H7 (cell line): ENCODE results near the gene MYH13. TPM values are rescaled to one million over a fixed set of nuclear protein-coding genes. Genes with fewer than 3 reads are reported as not detected.
"Not testable (repeated sequence)": the region's sequence is repeated elsewhere in the genome, so short reads cannot be mapped to it uniquely, and the experiment has no call there.

Source experiments
- DNase-seq: peaks from one replicate; pipeline ENCODE4 v3.0.0; 2012
- H3K27me3 ChIP-seq: 2 replicates; pipeline ENCODE4 v1.6.0; 2011; ENCODE audit warnings: mild to moderate bottlenecking, low read length; ENCODE audit not compliant: control insufficient read depth, insufficient read depth
- H3K36me3 ChIP-seq: replicated peaks from 2 replicates; pipeline ENCODE4 v1.5.1; 2011; ENCODE audit warnings: low read length; ENCODE audit not compliant: control insufficient read depth, insufficient read depth
- H3K4me3 ChIP-seq: 2 replicates; pipeline ENCODE4 v1.5.1; 2011; ENCODE audit warnings: low read depth, mild to moderate bottlenecking, control low read depth, low read length, moderate library complexity; ENCODE audit not compliant: insufficient read depth
- total RNA-seq: library from RNA; depleted of rRNA; stranded (reverse); fragments of >200 nt; shearing (Covaris generic); gene quantifications from 2 replicates; pipeline ENCODE4 v1.2.3, GENCODE V29; 2014

MYH13 gene
- total RNA-seq, 1 experiment from 2014 or later = not detected

GRCh38 chr17:10297691-10298090 lies 75.1 kb downstream of the MYH13 start:
- no peak overlapping the region for H3K4me3 ChIP-seq
- no peak for DNase-seq
- no peaks in the 10 kb centered on the region for H3K36me3 ChIP-seq
- no peaks in the 10 kb centered on the region for H3K27me3 ChIP-seq

- H3K36me3 ChIP-seq = no peaks in the 10 kb centered on the region
- no peaks in the 10 kb centered on the region for H3K27me3 ChIP-seq
- DNase-seq = peak; percentile 81
- H3K4me3 ChIP-seq = no peak overlapping the region
These were observed 77.0 kb downstream of the MYH13 start for GRCh38 chr17:10295728-10296343.

- no peak for DNase-seq
- Histone ChIP-seq H3K27me3 (no peaks in the 10 kb centered on the region), H3K36me3 (no peaks in the 10 kb centered on the region), H3K4me3 (no peak overlapping the region)
These were observed 78.6 kb downstream of the MYH13 start for GRCh38 chr17:10294180-10294579.

- Histone ChIP-seq H3K4me3 (no peak overlapping the region), H3K27me3 (no peaks in the 10 kb centered on the region), H3K36me3 (no peaks in the 10 kb centered on the region)
- no peak for DNase-seq
These were observed 80.5 kb downstream of the MYH13 start for GRCh38 chr17:10292057-10292937.

- not testable (repeated sequence) for H3K27me3 ChIP-seq, H3K36me3 ChIP-seq, DNase-seq, H3K4me3 ChIP-seq
These were observed 81.2 kb downstream of the MYH13 start for GRCh38 chr17:10291576-10291975.

- Histone ChIP-seq H3K36me3 (no peaks in the 10 kb centered on the region), H3K4me3 (no peak overlapping the region), H3K27me3 (no peaks in the 10 kb centered on the region)
- DNase-seq = no peak
These were observed 82.8 kb downstream of the MYH13 start for GRCh38 chr17:10290041-10290440.

- DNase-seq = peak; percentile 26
- Histone ChIP-seq H3K27me3 (no peaks in the 10 kb centered on the region), H3K4me3 (no peak overlapping the region), H3K36me3 (no peaks in the 10 kb centered on the region)
These were observed 86.5 kb downstream of the MYH13 start for GRCh38 chr17:10286324-10286723.

GRCh38 chr17:10285896-10286295 lies 86.9 kb downstream of the MYH13 start:
- no peak overlapping the region for H3K4me3 ChIP-seq
- no peaks in the 10 kb centered on the region for H3K36me3 ChIP-seq
- no peak for DNase-seq
- H3K27me3 ChIP-seq = no peaks in the 10 kb centered on the region

- H3K27me3 ChIP-seq = no peaks in the 10 kb centered on the region
These were observed 92.7 kb downstream of the MYH13 start for GRCh38 chr17:10280068-10280467.

GRCh38 chr17:10278218-10278617 lies 94.6 kb downstream of the MYH13 start:
- Histone ChIP-seq H3K4me3 (no peak overlapping the region), H3K27me3 (no peaks in the 10 kb centered on the region), H3K36me3 (no peaks in the 10 kb centered on the region)
- peak; percentile 61 for DNase-seq

More at GRCh38 chr17:10280068-10280467, 92.7 kb downstream of the MYH13 start:
- DNase-seq = no peak
- no peaks in the 10 kb centered on the region for H3K36me3 ChIP-seq
- H3K4me3 ChIP-seq = no peak overlapping the region

- Histone ChIP-seq H3K4me3 (no peak overlapping the region), H3K36me3 (no peaks in the 10 kb centered on the region), H3K27me3 (no peaks in the 10 kb centered on the region)
- DNase-seq = peak; percentile 43
These were observed 96.4 kb downstream of the MYH13 start for GRCh38 chr17:10276436-10276835.

- no peak for DNase-seq
- no peaks in the 10 kb centered on the region for H3K36me3 ChIP-seq
- H3K27me3 ChIP-seq = no peaks in the 10 kb centered on the region
- H3K4me3 ChIP-seq = no peak overlapping the region
These were observed 97.4 kb downstream of the MYH13 start for GRCh38 chr17:10275418-10275817.

- H3K27me3 ChIP-seq = no peaks in the 10 kb centered on the region
- H3K36me3 ChIP-seq = no peaks in the 10 kb centered on the region
- no peak overlapping the region for H3K4me3 ChIP-seq
- no peak for DNase-seq
These were observed 101.7 kb downstream of the MYH13 start for GRCh38 chr17:10271106-10271562.

- DNase-seq = no peak
- Histone ChIP-seq H3K27me3 (no peaks in the 10 kb centered on the region), H3K4me3 (no peak overlapping the region), H3K36me3 (no peaks in the 10 kb centered on the region)
These were observed 102.5 kb downstream of the MYH13 start for GRCh38 chr17:10270258-10270657.

GRCh38 chr17:10268005-10268404 lies 104.8 kb downstream of the MYH13 start:
- no peak for DNase-seq
- H3K4me3 ChIP-seq = no peak overlapping the region
- H3K36me3 ChIP-seq = no peaks in the 10 kb centered on the region
- H3K27me3 ChIP-seq = no peaks in the 10 kb centered on the region
